Kidney (tissue), 14 donors: ENCODE results near the gene SUCO. TPM values are rescaled to one million over a fixed set of nuclear protein-coding genes. Genes with fewer than 3 reads are reported as not detected.

Experiments
- DNase-seq, 5 donors: peaks; one replicate each; pipeline ENCODE4 v3.0.0-alpha.2; 2013 to 2020
- FAIRE-seq: peaks from 2 replicates; lab custom pipeline; 2012; peaks lifted over from hg19 to GRCh38; lab: Jason Lieb, UNC
- H3K27ac ChIP-seq, 2 donors: one replicate each; pipeline ENCODE4 v1.7.0; 2013; ENCODE audit warnings: low read depth in 2 of 2, low read length in 2 of 2, inconsistent platforms in 1 of 2
- H3K27me3 ChIP-seq: one replicate; pipeline ENCODE4 v1.7.1; 2013; ENCODE audit warnings: low read length, inconsistent platforms; ENCODE audit not compliant: control insufficient read depth, insufficient read depth
- H3K36me3 ChIP-seq, 3 donors: one replicate each; pipeline versions ENCODE4 v1.7.0 to v1.7.1; 2013; ENCODE audit warnings: low read length in 3 of 3, control low read depth in 1 of 3, inconsistent platforms in 1 of 3; ENCODE audit not compliant: insufficient read depth in 3 of 3, control insufficient read depth in 2 of 3
- H3K4me1 ChIP-seq, 3 donors: one replicate each; pipeline versions ENCODE4 v1.7.0 to v1.7.1; 2013; ENCODE audit warnings: low read length in 3 of 3, inconsistent platforms in 1 of 3, low read depth in 1 of 3; ENCODE audit not compliant: control insufficient read depth in 2 of 3, insufficient read depth in 2 of 3
- H3K4me3 ChIP-seq, 3 donors: one replicate each; pipeline versions ENCODE4 v1.7.0 to v1.8.1; 2013; ENCODE audit warnings: low read length in 3 of 3, control low read depth in 1 of 3, inconsistent platforms in 1 of 3
- H3K9ac ChIP-seq, 3 donors: one replicate each; pipeline versions ENCODE4 v1.7.0 to v1.7.1; 2013; ENCODE audit warnings: low read length in 3 of 3, control low read depth in 1 of 3, inconsistent platforms in 1 of 3
- H3K9me3 ChIP-seq, 3 donors: one replicate each; pipeline versions ENCODE4 v1.7.0 to v1.7.1; 2013; ENCODE audit warnings: low read length in 3 of 3, control low read depth in 1 of 3, inconsistent platforms in 1 of 3; ENCODE audit not compliant: control insufficient read depth in 2 of 3, insufficient read depth in 1 of 3
- CTCF ChIP-seq: IDR thresholded peaks from 3 replicates; pipeline ENCODE4 v1.5.1; 2012; ENCODE audit warnings: mild to moderate bottlenecking, moderate library complexity, borderline replicate concordance; ENCODE audit not compliant: insufficient read depth; ENCODE audit errors: extremely low read depth
- intact Hi-C: fragments of 100-400 bp; cut with DNase I; formaldehyde crosslinking; loops from one replicate; pipeline ENCODE4 v1.11.1; 2022
- polyA plus RNA-seq: library from polyadenylated mRNA; stranded (reverse); fragments of 350-450 nt; fragmentation: Illumina TruSeq; extraction: RNeasy Lipid Tissue Mini Kit (QIAGEN cat#74804); gene quantifications from one replicate; pipeline ENCODE4 v1.2.3, GENCODE V29; 2014; ENCODE audit warnings: low read depth, low replicate concordance; ENCODE audit not compliant: insufficient read depth
- total RNA-seq: library from RNA; stranded (reverse); fragmentation: NEBNext Ultra II Directional; extraction: Animal tissue kit (Norgen Biotek cat#: 25700); gene quantifications from one replicate; pipeline ENCODE4 v1.2.1, GENCODE V29; 2021
- donor health status: control.
- donor health status: control.
- donor health status: control.
- donor health status: control.
- donor health status: control.
- donor health status: DM: yes; HTN: yes; CAD: no.
- donor health status: Normal renal cell carcinoma (clear cell type).

The SUCO gene
- total and polyA plus RNA-seq, 2 donors from 2014 or later: 9.8 to 40.0 TPM

GRCh38 chr1:172485626-172486025 lies 47.3 kb upstream of the SUCO start:
- Histone ChIP-seq H3K4me3 (no peak overlapping the region), H3K36me3 (no peaks in the 10 kb centered on the region), H3K27me3 (no peaks in the 10 kb centered on the region), H3K4me1 (no peaks in the 10 kb centered on the region), H3K9ac (no peak overlapping the region), H3K27ac (no peak overlapping the region), H3K9me3 (no peaks in the 10 kb centered on the region)
- no peak for FAIRE-seq
- no peak for TF ChIP-seq CTCF
- no peak for DNase-seq
- intact Hi-C loops: no loop called here

- no peaks in the 10 kb centered on the region for H3K27me3 ChIP-seq
- no peak overlapping the region for H3K4me3 ChIP-seq
- TF ChIP-seq CTCF: no peak
- no peaks in the 10 kb centered on the region for H3K9me3 ChIP-seq
- no peak overlapping the region for H3K9ac ChIP-seq
- intact Hi-C loops: no loop called here
- H3K27ac ChIP-seq: no peak overlapping the region
- H3K36me3 ChIP-seq: no peaks in the 10 kb centered on the region
- FAIRE-seq: no peak
- no peak for DNase-seq
- H3K4me1 ChIP-seq: no peaks in the 10 kb centered on the region
Observed at GRCh38 chr1:172486805-172487454, 46.0 kb upstream of the SUCO start.

- Histone ChIP-seq H3K27me3 (no peaks in the 10 kb centered on the region), H3K27ac (no peak overlapping the region), H3K36me3 (no peaks in the 10 kb centered on the region), H3K9me3 (no peaks in the 10 kb centered on the region), H3K4me1 (no peaks in the 10 kb centered on the region), H3K9ac (no peak overlapping the region), H3K4me3 (no peak overlapping the region)
- DNase-seq: peak in 1 of 5 donors; percentile 27
- intact Hi-C loops: no loop called here
- FAIRE-seq: no peak
- TF ChIP-seq CTCF: no peak
Observed at GRCh38 chr1:172487550-172487949, 45.4 kb upstream of the SUCO start.

GRCh38 chr1:172488393-172488792 lies 44.6 kb upstream of the SUCO start:
- TF ChIP-seq CTCF: no peak
- no peak overlapping the region for H3K9ac ChIP-seq
- no peak overlapping the region for H3K4me3 ChIP-seq
- no peak overlapping the region for H3K27ac ChIP-seq
- DNase-seq: no peak
- no peaks in the 10 kb centered on the region for H3K36me3 ChIP-seq
- H3K27me3 ChIP-seq: no peaks in the 10 kb centered on the region
- H3K4me1 ChIP-seq: no peaks in the 10 kb centered on the region
- intact Hi-C loops: no loop called here
- no peaks in the 10 kb centered on the region for H3K9me3 ChIP-seq
- no peak for FAIRE-seq
